Measurements from ENCODE around the gene RPL13. TPM values are rescaled to one million over a fixed set of nuclear protein-coding genes. Genes with fewer than 3 reads are reported as not detected.

The RPL13 gene
- total and polyA plus RNA-seq, 2 of the 13 experiments (the other 11 are each of a cell fraction or from before 2014, with no cell fraction given), result 2,988 to 4,411 TPM

DNA sequence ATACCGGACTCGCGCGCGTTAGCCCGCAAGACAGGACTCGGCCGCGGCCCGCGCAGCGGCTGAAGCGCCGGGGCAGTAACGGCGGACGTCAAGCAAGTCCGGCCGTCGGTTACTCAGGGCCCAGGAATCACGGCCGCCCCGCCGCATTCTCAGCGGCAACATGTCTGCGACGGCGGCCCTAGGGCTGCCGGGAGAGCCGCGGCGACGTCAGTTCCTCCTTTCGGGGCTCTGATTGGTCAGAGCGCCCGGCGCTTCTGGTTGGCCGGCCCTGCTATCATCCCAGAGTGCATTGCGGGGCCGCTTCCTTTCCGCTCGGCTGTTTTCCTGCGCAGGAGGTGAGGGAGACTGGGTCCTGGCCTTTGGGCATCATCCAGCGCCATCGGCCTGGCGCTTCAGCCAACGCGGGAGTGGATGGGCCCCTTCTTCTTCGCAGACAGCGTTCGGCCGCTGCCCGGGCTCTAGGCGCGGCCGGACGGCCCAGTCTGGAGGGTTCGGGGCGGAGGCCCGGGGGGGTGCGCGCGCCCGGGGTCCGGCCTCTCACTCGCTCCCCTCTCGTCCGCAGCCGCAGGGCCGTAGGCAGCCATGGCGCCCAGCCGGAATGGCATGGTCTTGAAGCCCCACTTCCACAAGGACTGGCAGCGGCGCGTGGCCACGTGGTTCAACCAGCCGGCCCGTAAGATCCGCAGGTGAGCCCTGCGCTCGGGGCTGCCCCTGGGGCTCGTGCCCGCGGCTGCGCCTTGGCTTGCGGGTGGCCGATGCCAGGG is at the start of gene RPL13 (continued):
- TF ChIP-seq, protein P1, sequence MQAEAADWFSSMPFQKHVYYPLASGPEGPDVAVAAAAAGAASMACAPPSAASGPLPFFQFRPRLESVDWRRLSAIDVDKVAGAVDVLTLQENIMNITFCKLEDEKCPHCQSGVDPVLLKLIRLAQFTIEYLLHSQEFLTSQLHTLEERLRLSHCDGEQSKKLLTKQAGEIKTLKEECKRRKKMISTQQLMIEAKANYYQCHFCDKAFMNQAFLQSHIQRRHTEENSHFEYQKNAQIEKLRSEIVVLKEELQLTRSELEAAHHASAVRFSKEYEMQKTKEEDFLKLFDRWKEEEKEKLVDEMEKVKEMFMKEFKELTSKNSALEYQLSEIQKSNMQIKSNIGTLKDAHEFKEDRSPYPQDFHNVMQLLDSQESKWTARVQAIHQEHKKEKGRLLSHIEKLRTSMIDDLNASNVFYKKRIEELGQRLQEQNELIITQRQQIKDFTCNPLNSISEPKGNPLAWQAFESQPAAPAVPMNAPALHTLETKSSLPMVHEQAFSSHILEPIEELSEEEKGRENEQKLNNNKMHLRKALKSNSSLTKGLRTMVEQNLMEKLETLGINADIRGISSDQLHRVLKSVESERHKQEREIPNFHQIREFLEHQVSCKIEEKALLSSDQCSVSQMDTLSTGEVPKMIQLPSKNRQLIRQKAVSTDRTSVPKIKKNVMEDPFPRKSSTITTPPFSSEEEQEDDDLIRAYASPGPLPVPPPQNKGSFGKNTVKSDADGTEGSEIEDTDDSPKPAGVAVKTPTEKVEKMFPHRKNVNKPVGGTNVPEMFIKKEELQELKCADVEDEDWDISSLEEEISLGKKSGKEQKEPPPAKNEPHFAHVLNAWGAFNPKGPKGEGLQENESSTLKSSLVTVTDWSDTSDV (CRISPR knock-in tag; IDR thresholded peaks at IDR 0.05), result no peak
- TF ChIP-seq RFX5 (IDR thresholded peaks at IDR 0.05; ENCODE audit: low read depth, low read length) (peak; percentile 84), ZNF446 (CRISPR knock-in tag; IDR thresholded peaks at IDR 0.05) (0 out of 2 replicates have a peak, but pooled peaks have one; percentile 17), THAP11 (CRISPR knock-in tag; IDR thresholded peaks at IDR 0.05) (peak; percentile 92), KDM1A (CRISPR knock-in tag; IDR thresholded peaks at IDR 0.05) (no peak), TRIM24 (CRISPR knock-in tag; IDR thresholded peaks at IDR 0.05) (no peak), TCF7L2 (IDR thresholded peaks at IDR 0.05; ENCODE audit: low read depth, low read length) (no peak), ZNF256 (CRISPR knock-in tag; conservative IDR thresholded peaks at IDR 0.05) (peak; percentile 29), NBN (conservative IDR thresholded peaks at IDR 0.05) (no peak), ETV5 (CRISPR knock-in tag; IDR thresholded peaks at IDR 0.05; ENCODE audit: borderline replicate concordance) (peak; percentile 78), ZNF761 (CRISPR knock-in tag; conservative IDR thresholded peaks at IDR 0.05) (peak; percentile 91), ZNF747 (CRISPR knock-in tag; IDR thresholded peaks at IDR 0.05; ENCODE audit: borderline replicate concordance) (peak; percentile 31), STAT5B (CRISPR knock-in tag; IDR thresholded peaks at IDR 0.05) (peak; percentile 40; the same call in 1 of the 2 replicates), ZNF614 (CRISPR knock-in tag; IDR thresholded peaks at IDR 0.05; ENCODE audit: borderline replicate concordance) (peak; percentile 88), ZNF460 (CRISPR knock-in tag; IDR thresholded peaks at IDR 0.05; ENCODE audit: borderline replicate concordance) (peak; percentile 19; the same call in 1 of the 2 replicates), ZNF496 (CRISPR knock-in tag; IDR thresholded peaks at IDR 0.05; ENCODE audit: insufficient replicate concordance) (no peak), GLI4 (CRISPR knock-in tag; IDR thresholded peaks at IDR 0.05; ENCODE audit: borderline replicate concordance) (peak; percentile 82; the same call in 1 of the 2 replicates)
- TF ChIP-seq, protein P2, sequence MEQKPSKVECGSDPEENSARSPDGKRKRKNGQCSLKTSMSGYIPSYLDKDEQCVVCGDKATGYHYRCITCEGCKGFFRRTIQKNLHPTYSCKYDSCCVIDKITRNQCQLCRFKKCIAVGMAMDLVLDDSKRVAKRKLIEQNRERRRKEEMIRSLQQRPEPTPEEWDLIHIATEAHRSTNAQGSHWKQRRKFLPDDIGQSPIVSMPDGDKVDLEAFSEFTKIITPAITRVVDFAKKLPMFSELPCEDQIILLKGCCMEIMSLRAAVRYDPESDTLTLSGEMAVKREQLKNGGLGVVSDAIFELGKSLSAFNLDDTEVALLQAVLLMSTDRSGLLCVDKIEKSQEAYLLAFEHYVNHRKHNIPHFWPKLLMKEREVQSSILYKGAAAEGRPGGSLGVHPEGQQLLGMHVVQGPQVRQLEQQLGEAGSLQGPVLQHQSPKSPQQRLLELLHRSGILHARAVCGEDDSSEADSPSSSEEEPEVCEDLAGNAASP (CRISPR knock-in tag; IDR thresholded peaks at IDR 0.05; ENCODE audit: borderline replicate concordance), result no peak; the same call in 1 of the 2 replicates
- TF ChIP-seq, protein P3, sequence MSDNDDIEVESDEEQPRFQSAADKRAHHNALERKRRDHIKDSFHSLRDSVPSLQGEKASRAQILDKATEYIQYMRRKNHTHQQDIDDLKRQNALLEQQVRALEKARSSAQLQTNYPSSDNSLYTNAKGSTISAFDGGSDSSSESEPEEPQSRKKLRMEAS (IDR thresholded peaks at IDR 0.05), result peak; percentile 93
- TF ChIP-seq, protein P4, sequence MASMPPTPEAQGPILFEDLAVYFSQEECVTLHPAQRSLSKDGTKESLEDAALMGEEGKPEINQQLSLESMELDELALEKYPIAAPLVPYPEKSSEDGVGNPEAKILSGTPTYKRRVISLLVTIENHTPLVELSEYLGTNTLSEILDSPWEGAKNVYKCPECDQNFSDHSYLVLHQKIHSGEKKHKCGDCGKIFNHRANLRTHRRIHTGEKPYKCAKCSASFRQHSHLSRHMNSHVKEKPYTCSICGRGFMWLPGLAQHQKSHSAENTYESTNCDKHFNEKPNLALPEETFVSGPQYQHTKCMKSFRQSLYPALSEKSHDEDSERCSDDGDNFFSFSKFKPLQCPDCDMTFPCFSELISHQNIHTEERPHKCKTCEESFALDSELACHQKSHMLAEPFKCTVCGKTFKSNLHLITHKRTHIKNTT (CRISPR knock-in tag; IDR thresholded peaks at IDR 0.05), result no peak
- TF ChIP-seq, protein P5, sequence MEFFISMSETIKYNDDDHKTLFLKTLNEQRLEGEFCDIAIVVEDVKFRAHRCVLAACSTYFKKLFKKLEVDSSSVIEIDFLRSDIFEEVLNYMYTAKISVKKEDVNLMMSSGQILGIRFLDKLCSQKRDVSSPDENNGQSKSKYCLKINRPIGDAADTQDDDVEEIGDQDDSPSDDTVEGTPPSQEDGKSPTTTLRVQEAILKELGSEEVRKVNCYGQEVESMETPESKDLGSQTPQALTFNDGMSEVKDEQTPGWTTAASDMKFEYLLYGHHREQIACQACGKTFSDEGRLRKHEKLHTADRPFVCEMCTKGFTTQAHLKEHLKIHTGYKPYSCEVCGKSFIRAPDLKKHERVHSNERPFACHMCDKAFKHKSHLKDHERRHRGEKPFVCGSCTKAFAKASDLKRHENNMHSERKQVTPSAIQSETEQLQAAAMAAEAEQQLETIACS (CRISPR knock-in tag; IDR thresholded peaks at IDR 0.05), result peak; percentile 91
- TF ChIP-seq, protein P6, sequence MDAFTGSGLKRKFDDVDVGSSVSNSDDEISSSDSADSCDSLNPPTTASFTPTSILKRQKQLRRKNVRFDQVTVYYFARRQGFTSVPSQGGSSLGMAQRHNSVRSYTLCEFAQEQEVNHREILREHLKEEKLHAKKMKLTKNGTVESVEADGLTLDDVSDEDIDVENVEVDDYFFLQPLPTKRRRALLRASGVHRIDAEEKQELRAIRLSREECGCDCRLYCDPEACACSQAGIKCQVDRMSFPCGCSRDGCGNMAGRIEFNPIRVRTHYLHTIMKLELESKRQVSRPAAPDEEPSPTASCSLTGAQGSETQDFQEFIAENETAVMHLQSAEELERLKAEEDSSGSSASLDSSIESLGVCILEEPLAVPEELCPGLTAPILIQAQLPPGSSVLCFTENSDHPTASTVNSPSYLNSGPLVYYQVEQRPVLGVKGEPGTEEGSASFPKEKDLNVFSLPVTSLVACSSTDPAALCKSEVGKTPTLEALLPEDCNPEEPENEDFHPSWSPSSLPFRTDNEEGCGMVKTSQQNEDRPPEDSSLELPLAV (CRISPR knock-in tag; conservative IDR thresholded peaks at IDR 0.05; ENCODE audit: low read depth), result no peak
